ENCODE results near the gene ME3. TPM values are rescaled to one million over a fixed set of nuclear protein-coding genes. Genes with fewer than 3 reads are reported as not detected.
A peak's percentile ranks its signal among the peaks of the same experiment; 100 is the strongest.

ME3 gene
- total and polyA plus RNA-seq, 7 experiments from 2014 or later = 0.48 to 13.7 (median 6.4) TPM

- peaks cover 0 to 22% (median 0%) of the 10 kb centered on the region in 7 donors for H3K4me1 Mint-ChIP-seq
- no peak for ATAC-seq
- no peak overlapping the region for H3K27ac ChIP-seq (ENCODE audit: low read depth, low read length)
- H3K36me3 Mint-ChIP-seq = peaks cover 0 to 20% (median 8%) of the 10 kb centered on the region in 5 donors
- H3K27ac Mint-ChIP-seq = peak overlapping the region in 1 of 9 donors; percentile 44
- no peaks in the 10 kb centered on the region for H3K27me3 ChIP-seq (ENCODE audit: control insufficient read depth in 2 of 2, insufficient read depth in 2 of 2, low read length in 2 of 2)
- no peaks in the 10 kb centered on the region for H3K36me3 ChIP-seq (ENCODE audit: control insufficient read depth in 2 of 3, insufficient read depth in 3 of 3, low read length in 3 of 3)
- ChIA-PET CTCF (no interaction called here), POLR2A (no interaction called here)
- peak overlapping the region in 1 of 10 donors; percentile 24 for H3K4me3 Mint-ChIP-seq
- intact Hi-C loops (cut with micrococcal nuclease) = no loop called here
- H3K4me3 ChIP-seq (ENCODE audit: low read length) = no peak overlapping the region
- peaks cover 0 to 2% of the 10 kb centered on the region in 2 donors for H3K4me1 ChIP-seq (ENCODE audit: control insufficient read depth in 2 of 2, insufficient read depth in 2 of 2, low read length in 2 of 2)
- DNase-seq = no peak
- H3K27me3 Mint-ChIP-seq = no peaks in the 10 kb centered on the region
- no peaks in the 10 kb centered on the region for H3K9me3 Mint-ChIP-seq
- H3K9me3 ChIP-seq (ENCODE audit: control insufficient read depth in 2 of 3, low read length in 3 of 3) = no peaks in the 10 kb centered on the region
Measured at GRCh38 chr11:86446924-86447285, 225.5 kb downstream of the ME3 start.

- ChIA-PET POLR2A (no interaction called here), CTCF (no interaction called here)
- Histone ChIP-seq H3K4me1 (ENCODE audit: control insufficient read depth in 2 of 2, insufficient read depth in 2 of 2, low read length in 2 of 2) (peaks cover 0 to 2% of the 10 kb centered on the region in 2 donors), H3K36me3 (ENCODE audit: control insufficient read depth in 2 of 3, insufficient read depth in 3 of 3, low read length in 3 of 3) (no peaks in the 10 kb centered on the region), H3K27me3 (ENCODE audit: control insufficient read depth in 2 of 2, insufficient read depth in 2 of 2, low read length in 2 of 2) (no peaks in the 10 kb centered on the region), H3K4me3 (ENCODE audit: low read length) (no peak overlapping the region), H3K9me3 (ENCODE audit: control insufficient read depth in 2 of 3, low read length in 3 of 3) (no peaks in the 10 kb centered on the region), H3K27ac (ENCODE audit: low read depth, low read length) (no peak overlapping the region)
- peaks cover 0 to 20% (median 8%) of the 10 kb centered on the region in 5 donors for H3K36me3 Mint-ChIP-seq
- no peak for DNase-seq
- ATAC-seq = no peak
- intact Hi-C loops (cut with micrococcal nuclease) = no loop called here
- no peak overlapping the region for H3K27ac Mint-ChIP-seq
- H3K4me1 Mint-ChIP-seq = peaks cover 0 to 22% (median 0%) of the 10 kb centered on the region in 7 donors
- H3K9me3 Mint-ChIP-seq = no peaks in the 10 kb centered on the region
- H3K27me3 Mint-ChIP-seq = no peaks in the 10 kb centered on the region
- peak overlapping the region in 1 of 10 donors; percentile 24 for H3K4me3 Mint-ChIP-seq
Measured at GRCh38 chr11:86446163-86446923, 226.1 kb downstream of the ME3 start.

GRCh38 chr11:86444981-86445380, 227.4 kb downstream of the ME3 start:
- Mint-ChIP-seq H3K36me3 (peaks cover 0 to 24% (median 6%) of the 10 kb centered on the region in 5 donors), H3K27me3 (no peaks in the 10 kb centered on the region), H3K27ac (no peak overlapping the region), H3K9me3 (no peaks in the 10 kb centered on the region), H3K4me3 (no peak overlapping the region), H3K4me1 (peaks cover 0 to 22% (median 0%) of the 10 kb centered on the region in 7 donors)
- Histone ChIP-seq H3K27ac (ENCODE audit: low read depth, low read length) (no peak overlapping the region), H3K9me3 (ENCODE audit: control insufficient read depth in 2 of 3, low read length in 3 of 3) (no peaks in the 10 kb centered on the region), H3K27me3 (ENCODE audit: control insufficient read depth in 2 of 2, insufficient read depth in 2 of 2, low read length in 2 of 2) (no peaks in the 10 kb centered on the region), H3K4me3 (ENCODE audit: low read length) (no peak overlapping the region), H3K4me1 (ENCODE audit: control insufficient read depth in 2 of 2, insufficient read depth in 2 of 2, low read length in 2 of 2) (peaks cover 0 to 2% of the 10 kb centered on the region in 2 donors), H3K36me3 (ENCODE audit: control insufficient read depth in 2 of 3, insufficient read depth in 3 of 3, low read length in 3 of 3) (no peaks in the 10 kb centered on the region)
- no peak for DNase-seq
- intact Hi-C loops (cut with micrococcal nuclease) = no loop called here
- ChIA-PET CTCF (no interaction called here), POLR2A (no interaction called here)
- ATAC-seq = no peak

GRCh38 chr11:86443415-86443814, 229.0 kb downstream of the ME3 start:
- CTCF ChIA-PET = no interaction called here
- H3K9me3 Mint-ChIP-seq = no peaks in the 10 kb centered on the region
- POLR2A ChIA-PET = no interaction called here

DNA sequence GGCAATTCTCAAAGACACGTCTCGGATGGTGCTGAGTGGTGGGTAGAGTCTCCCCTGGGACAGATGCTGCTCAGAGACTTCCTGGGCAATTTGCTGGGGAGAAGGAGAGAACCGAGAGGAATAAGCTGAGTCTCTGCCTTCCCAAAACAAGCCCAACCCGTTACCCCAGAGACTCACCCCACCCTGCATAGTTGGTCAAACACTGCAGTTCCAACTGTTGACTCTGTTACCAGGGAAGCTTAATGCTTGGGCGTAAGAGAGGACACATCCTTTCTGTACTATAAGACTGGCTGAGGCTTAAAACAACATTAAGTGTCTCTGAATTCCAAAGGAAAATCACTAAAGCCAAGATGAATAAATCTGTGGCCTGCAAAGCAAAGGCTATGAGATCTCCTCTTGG, 229.6 kb downstream of the ME3 start:
- Histone ChIP-seq H3K9me3 (ENCODE audit: control insufficient read depth in 2 of 3, low read length in 3 of 3) (no peaks in the 10 kb centered on the region), H3K36me3 (ENCODE audit: control insufficient read depth in 2 of 3, insufficient read depth in 3 of 3, low read length in 3 of 3) (no peaks in the 10 kb centered on the region), H3K27ac (ENCODE audit: low read depth, low read length) (no peak overlapping the region), H3K4me1 (ENCODE audit: control insufficient read depth in 2 of 2, insufficient read depth in 2 of 2, low read length in 2 of 2) (no peaks in the 10 kb centered on the region), H3K4me3 (ENCODE audit: low read length) (no peak overlapping the region), H3K27me3 (ENCODE audit: control insufficient read depth in 2 of 2, insufficient read depth in 2 of 2, low read length in 2 of 2) (no peaks in the 10 kb centered on the region)
- intact Hi-C loops (cut with micrococcal nuclease) = no loop called here
- ChIA-PET POLR2A (no interaction called here), CTCF (interaction anchor here (0.6 kb wide), 1 partner anchor 373 kb away, joined by 3 read pairs; no protein-coding TSS in a partner anchor)
- Mint-ChIP-seq H3K27me3 (no peaks in the 10 kb centered on the region), H3K9me3 (no peaks in the 10 kb centered on the region), H3K27ac (no peak overlapping the region), H3K36me3 (peaks cover 0 to 24% (median 9%) of the 10 kb centered on the region in 5 donors), H3K4me1 (peaks cover 0 to 22% (median 0%) of the 10 kb centered on the region in 7 donors), H3K4me3 (no peak overlapping the region)
- ATAC-seq = no peak
- DNase-seq = no peak

More at GRCh38 chr11:86443415-86443814, 229.0 kb downstream of the ME3 start:
- no peak overlapping the region for H3K4me3 ChIP-seq (ENCODE audit: low read length)
- Mint-ChIP-seq H3K4me1 (peaks cover 0 to 22% (median 0%) of the 10 kb centered on the region in 7 donors), H3K4me3 (no peak overlapping the region), H3K27me3 (no peaks in the 10 kb centered on the region), H3K36me3 (peaks cover 0 to 24% (median 9%) of the 10 kb centered on the region in 5 donors), H3K27ac (no peak overlapping the region)
- intact Hi-C loops (cut with micrococcal nuclease) = no loop called here
- H3K27me3 ChIP-seq (ENCODE audit: control insufficient read depth in 2 of 2, insufficient read depth in 2 of 2, low read length in 2 of 2) = no peaks in the 10 kb centered on the region
- H3K36me3 ChIP-seq (ENCODE audit: control insufficient read depth in 2 of 3, insufficient read depth in 3 of 3, low read length in 3 of 3) = no peaks in the 10 kb centered on the region
- DNase-seq (no peak), ATAC-seq (no peak)
- no peaks in the 10 kb centered on the region for H3K9me3 ChIP-seq (ENCODE audit: control insufficient read depth in 2 of 3, low read length in 3 of 3)
- H3K27ac ChIP-seq (ENCODE audit: low read depth, low read length) = no peak overlapping the region
- H3K4me1 ChIP-seq (ENCODE audit: control insufficient read depth in 2 of 2, insufficient read depth in 2 of 2, low read length in 2 of 2) = peaks cover 0 to 2% of the 10 kb centered on the region in 2 donors

DNA sequence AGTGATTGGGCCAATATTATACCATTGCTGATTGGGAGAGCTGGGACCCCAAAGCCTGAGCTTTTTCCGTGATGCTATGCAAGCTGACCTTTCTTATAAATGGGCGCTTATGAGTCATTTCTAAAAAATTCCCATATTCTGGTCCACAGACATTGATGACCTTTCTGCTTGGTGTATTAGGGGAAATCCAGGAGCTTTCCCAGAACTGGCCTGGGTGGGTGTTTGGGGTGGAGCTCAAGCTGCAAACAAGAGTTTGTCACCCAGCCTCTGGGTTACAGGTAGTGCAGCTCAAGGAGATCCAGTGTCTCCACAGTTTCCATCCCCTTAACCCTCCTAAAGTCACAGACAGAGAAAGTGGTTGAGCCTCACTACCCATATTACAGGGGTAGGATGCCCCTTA, 230.0 kb downstream of the ME3 start:
- H3K36me3 ChIP-seq (ENCODE audit: control insufficient read depth in 2 of 3, insufficient read depth in 3 of 3, low read length in 3 of 3) = no peaks in the 10 kb centered on the region
- POLR2A ChIA-PET = no interaction called here
- no peak overlapping the region for H3K4me3 ChIP-seq (ENCODE audit: low read length)
- no peak overlapping the region for H3K27ac Mint-ChIP-seq
- H3K36me3 Mint-ChIP-seq = peaks cover 0 to 24% (median 9%) of the 10 kb centered on the region in 5 donors
- ATAC-seq (no peak), DNase-seq (peak in 1 of 9 donors; percentile 32)
- intact Hi-C loops (cut with micrococcal nuclease) = no loop called here
- H3K4me1 Mint-ChIP-seq = peaks cover 0 to 22% (median 0%) of the 10 kb centered on the region in 7 donors
- no peaks in the 10 kb centered on the region for H3K9me3 ChIP-seq (ENCODE audit: control insufficient read depth in 2 of 3, low read length in 3 of 3)
- no peaks in the 10 kb centered on the region for H3K4me1 ChIP-seq (ENCODE audit: control insufficient read depth in 2 of 2, insufficient read depth in 2 of 2, low read length in 2 of 2)
- no peaks in the 10 kb centered on the region for H3K27me3 Mint-ChIP-seq
- H3K4me3 Mint-ChIP-seq = no peak overlapping the region
- H3K27ac ChIP-seq (ENCODE audit: low read depth, low read length) = no peak overlapping the region
- no peaks in the 10 kb centered on the region for H3K27me3 ChIP-seq (ENCODE audit: control insufficient read depth in 2 of 2, insufficient read depth in 2 of 2, low read length in 2 of 2)
- CTCF ChIA-PET = interaction anchor here (0.6 kb wide), 1 partner anchor 373 kb away, joined by 3 read pairs; no protein-coding TSS in a partner anchor
- no peaks in the 10 kb centered on the region for H3K9me3 Mint-ChIP-seq

GRCh38 chr11:86440843-86441242, 231.6 kb downstream of the ME3 start:
- Mint-ChIP-seq H3K4me3 (no peak overlapping the region), H3K27me3 (no peaks in the 10 kb centered on the region), H3K4me1 (peaks cover 0 to 11% (median 0%) of the 10 kb centered on the region in 7 donors), H3K27ac (no peak overlapping the region), H3K36me3 (peaks cover 0 to 17% (median 6%) of the 10 kb centered on the region in 5 donors), H3K9me3 (peaks cover 0 to under 1% (median 0%) of the 10 kb centered on the region in 11 donors)
- Histone ChIP-seq H3K36me3 (ENCODE audit: control insufficient read depth in 2 of 3, insufficient read depth in 3 of 3, low read length in 3 of 3) (no peaks in the 10 kb centered on the region), H3K9me3 (ENCODE audit: control insufficient read depth in 2 of 3, low read length in 3 of 3) (no peaks in the 10 kb centered on the region), H3K4me1 (ENCODE audit: control insufficient read depth in 2 of 2, insufficient read depth in 2 of 2, low read length in 2 of 2) (no peaks in the 10 kb centered on the region), H3K4me3 (ENCODE audit: low read length) (no peak overlapping the region), H3K27ac (ENCODE audit: low read depth, low read length) (no peak overlapping the region), H3K27me3 (ENCODE audit: control insufficient read depth in 2 of 2, insufficient read depth in 2 of 2, low read length in 2 of 2) (no peaks in the 10 kb centered on the region)
- CTCF ChIA-PET = no interaction called here
- no peak for ATAC-seq
- POLR2A ChIA-PET = no interaction called here
- intact Hi-C loops (cut with micrococcal nuclease) = no loop called here
- no peak for DNase-seq

Measured in naive thymus-derived CD4-positive, alpha-beta T cell (primary cell).